Transverse colon (tissue), 4 donors: Measurements from ENCODE around the gene ICAM1. TPM values are rescaled to one million over a fixed set of nuclear protein-coding genes. Genes with fewer than 3 reads are reported as not detected.
"Not testable (repeated sequence)": the region's sequence is repeated elsewhere in the genome, so short reads cannot be mapped to it uniquely, and the experiment has no call there.

Experiments
- DNase-seq: peaks from one replicate; pipeline ENCODE4 v3.0.0-alpha.2; 2019
- H3K27ac ChIP-seq, 4 donors: fragments of 200-600 bp; sonication (generic); 2 replicates each; pipeline ENCODE4 v1.5.1; 2016 to 2018; ENCODE audit warnings: inconsistent platforms in 4 of 4
- H3K27me3 ChIP-seq: fragments of 200-600 bp; sonication (generic); 2 replicates; pipeline ENCODE4 v1.5.1; 2017; ENCODE audit warnings: inconsistent platforms
- H3K36me3 ChIP-seq, 4 donors: fragments of 200-600 bp; sonication (generic); 2 replicates each; pipeline ENCODE4 v1.5.1; 2017 to 2019; ENCODE audit warnings: inconsistent platforms in 4 of 4
- H3K4me1 ChIP-seq, 4 donors: fragments of 200-600 bp; sonication (generic); 2 replicates each; pipeline ENCODE4 v1.5.1; 2017 to 2020; ENCODE audit warnings: inconsistent platforms in 4 of 4
- H3K4me3 ChIP-seq, 4 donors: fragments of 200-600 bp; sonication (generic); 1 replicate in 1 of 4; 2 replicates in 3 of 4; pipeline versions ENCODE4 v1.5.1 to v1.6.1; 2017 to 2019; ENCODE audit warnings: inconsistent platforms in 4 of 4
- H3K9me3 ChIP-seq, 2 donors: fragments of 200-600 bp; sonication (generic); 2 replicates each; pipeline ENCODE4 v1.5.1; 2017 to 2019; ENCODE audit warnings: inconsistent platforms in 2 of 2
- CTCF ChIP-seq, 5 experiments: fragments of 200-600 bp in 3 of 5; fragments of 450-650 bp in 2 of 5; sonication (generic) in 3 of 5; IDR thresholded peaks; 1 replicate in 2 of 5; 2 replicates in 3 of 5; pipeline ENCODE4 v1.5.1; 2016 to 2017; ENCODE audit warnings: antibody characterized with exemption in 5 of 5, inconsistent platforms in 3 of 5, mild to moderate bottlenecking in 2 of 5, moderate library complexity in 1 of 5
- EP300 ChIP-seq: sonication (generic); formaldehyde crosslinking; IDR thresholded peaks from one replicate; pipeline ENCODE4 v1.6.1; 2017; ENCODE audit warnings: antibody characterized with exemption, low read depth
- POLR2A ChIP-seq: fragments of 450-650 bp; IDR thresholded peaks from one replicate; pipeline ENCODE4 v1.6.1; 2016; ENCODE audit warnings: antibody characterized with exemption, mild to moderate bottlenecking, moderate library complexity
- POLR2AphosphoS5 ChIP-seq, 3 donors: sonication (generic); formaldehyde crosslinking; IDR thresholded peaks; one replicate each; pipeline ENCODE4 v1.6.1; 2016; ENCODE audit warnings: antibody characterized with exemption in 3 of 3
- WGBS, 2 donors: methylation state at CpG; one replicate each; pipeline ENCODE4 v1.1.5; 2018; ENCODE audit warnings: low coverage in 1 of 2; 5-methylcytosine and 5-hydroxymethylcytosine counted together
- in situ Hi-C, 4 donors: fragments of 200-750 bp; cut with MboI; loops; one replicate each; pipeline versions ENCODE4 v1.15.0 to v1.15.1; 2017; ENCODE audit warnings: low sequenced_read_pairs in 3 of 4, low pct_ligation_motif_present in 1 of 4, low pct_unique_long_range_greater_than_20kb in 1 of 4
- intact Hi-C: fragments of 100-400 bp; cut with DNase I; formaldehyde crosslinking; loops from one replicate; pipeline ENCODE4 v1.15.1; 2023; ENCODE audit warnings: low total_unique reads
- total RNA-seq, 4 donors: library from RNA; depleted of rRNA; stranded (reverse); fragments of >200 nt; gene quantifications; one replicate each; pipeline ENCODE4 v1.1.0, GENCODE V29; 2016

ICAM1 gene
- total RNA-seq, 4 donors from 2014 or later, result 6.4 to 26.6 (median 7.7) TPM

GRCh38 chr19:10277795-10278589 lies 7.1 kb downstream of the ICAM1 start:
- no peak for TF ChIP-seq POLR2A
- TF ChIP-seq EP300, result no peak
- no peak for TF ChIP-seq POLR2AphosphoS5 (IDR thresholded peaks at IDR 0.05)
- TF ChIP-seq CTCF (IDR thresholded peaks at IDR 0.05), result no peak
- 88 to 90% methylated on average over 4 to 9 of the region's 9 CpGs for WGBS, 2 donors
- no peak overlapping the region for H3K27ac ChIP-seq
- in situ Hi-C loops (no loop called here), intact Hi-C loops (no loop called here)
- H3K27me3 ChIP-seq, result no peaks in the 10 kb centered on the region
- H3K4me1 ChIP-seq, result peaks cover 0 to 3% (median 0%) of the 10 kb centered on the region in 4 donors
- no peak overlapping the region for H3K4me3 ChIP-seq
- DNase-seq, result no peak
- H3K36me3 ChIP-seq, result no peaks in the 10 kb centered on the region
- no peaks in the 10 kb centered on the region for H3K9me3 ChIP-seq

GRCh38 chr19:10278935-10279334 lies 8.0 kb downstream of the ICAM1 start:
- Histone ChIP-seq H3K4me3 (no peak overlapping the region), H3K9me3 (no peaks in the 10 kb centered on the region), H3K36me3 (no peaks in the 10 kb centered on the region), H3K27ac (no peak overlapping the region), H3K4me1 (no peaks in the 10 kb centered on the region), H3K27me3 (no peaks in the 10 kb centered on the region)
- TF ChIP-seq CTCF (IDR thresholded peaks at IDR 0.05) (no peak), POLR2A (no peak), POLR2AphosphoS5 (IDR thresholded peaks at IDR 0.05) (no peak), EP300 (no peak)
- intact Hi-C loops, result no loop called here
- WGBS, 2 donors, result 100% methylated on average over 1 of the region's 1 CpG; no CpG with 5 or more reads in 1 of the 2 donors
- no peak for DNase-seq
- in situ Hi-C loops, result no loop called here

GRCh38 chr19:10279737-10280442 lies 9.0 kb downstream of the ICAM1 start:
- 60 to 78% methylated on average over 1 to 5 of the region's 5 CpGs for WGBS, 2 donors
- no peaks in the 10 kb centered on the region for H3K9me3 ChIP-seq
- intact Hi-C loops (no loop called here), in situ Hi-C loops (no loop called here)
- H3K36me3 ChIP-seq, result no peaks in the 10 kb centered on the region
- no peak for TF ChIP-seq EP300
- no peak for TF ChIP-seq CTCF (IDR thresholded peaks at IDR 0.05)
- no peak for TF ChIP-seq POLR2A
- no peak for TF ChIP-seq POLR2AphosphoS5 (IDR thresholded peaks at IDR 0.05)
- H3K27me3 ChIP-seq, result no peaks in the 10 kb centered on the region
- no peak for DNase-seq
- H3K4me1 ChIP-seq, result no peaks in the 10 kb centered on the region
- H3K4me3 ChIP-seq, result no peak overlapping the region
- no peak overlapping the region for H3K27ac ChIP-seq

GRCh38 chr19:10282043-10282442 lies 11.1 kb downstream of the ICAM1 start:
- H3K9me3 ChIP-seq, H3K36me3 ChIP-seq, intact Hi-C loops, DNase-seq, H3K4me1 ChIP-seq, H3K27me3 ChIP-seq, H3K4me3 ChIP-seq, in situ Hi-C loops, H3K27ac ChIP-seq: not testable (repeated sequence)
- WGBS, 2 donors, result 92 to 100% methylated on average over 2 to 5 of the region's 5 CpGs
